Right lobe of liver (tissue), 6 donors: ENCODE results near the gene CAPZB. TPM values are rescaled to one million over a fixed set of nuclear protein-coding genes. Genes with fewer than 3 reads are reported as not detected.

Experiments used
- ATAC-seq, 4 donors: fragments of 200-7000 bp; cut with Tn5 transposase; one replicate each; pipeline ENCODE4 v1.9.1; 2020; ENCODE audit warnings: mild to moderate bottlenecking in 4 of 4, moderate library complexity in 4 of 4
- DNase-seq, 3 donors: peaks; one replicate each; pipeline ENCODE4 v3.0.0-alpha.2; 2020
- H3K27ac ChIP-seq, 3 donors: fragments of 200-600 bp; one replicate each; pipeline ENCODE4 v1.8.0; 2022
- H3K27me3 ChIP-seq, 2 donors: fragments of 200-600 bp; one replicate each; pipeline ENCODE4 v1.8.0; 2022
- H3K36me3 ChIP-seq, 4 donors: fragments of 200-600 bp; sonication (generic) in 1 of 4; one replicate each; pipeline versions ENCODE4 v1.5.1 to v1.8.0; 2017 to 2022; ENCODE audit warnings: control low read depth in 1 of 4
- H3K4me1 ChIP-seq, 4 donors: fragments of 200-600 bp; sonication (generic) in 1 of 4; one replicate each; pipeline versions ENCODE4 v1.5.1 to v1.8.0; 2017 to 2022; ENCODE audit warnings: control low read depth in 1 of 4
- H3K4me3 ChIP-seq, 3 donors: fragments of 200-600 bp; one replicate each; pipeline ENCODE4 v1.8.0; 2022
- H3K9me3 ChIP-seq, 4 donors: fragments of 200-600 bp; sonication (generic) in 1 of 4; one replicate each; pipeline versions ENCODE4 v1.5.1 to v1.8.0; 2017 to 2022; ENCODE audit warnings: control low read depth in 1 of 4
- CTCF ChIP-seq, 4 donors: fragments of 200-600 bp in 3 of 4; fragments of 450-650 bp in 1 of 4; IDR thresholded peaks; one replicate each; pipeline versions ENCODE4 v1.5.1 to v1.8.0; 2016 to 2022; ENCODE audit warnings: antibody characterized with exemption in 4 of 4, mild to moderate bottlenecking in 2 of 4
- POLR2A ChIP-seq: fragments of 450-650 bp; IDR thresholded peaks from one replicate; pipeline ENCODE4 v1.6.1; 2017; ENCODE audit warnings: antibody characterized with exemption, mild to moderate bottlenecking
- WGBS: methylation state at CpG from one replicate; pipeline ENCODE4 v1.1.6; 2018; ENCODE audit warnings: low coverage, low lambda C conversion rate; ENCODE audit not compliant: insufficient coverage; ENCODE audit errors: missing lambda C conversion rate; 5-methylcytosine and 5-hydroxymethylcytosine counted together
- intact Hi-C, 2 donors: fragments of 100-400 bp; cut with DNase I; formaldehyde crosslinking; loops; one replicate each; pipeline versions ENCODE4 v1.11.2 to v1.14.1; 2022
- total RNA-seq, 6 experiments: library from RNA; depleted of rRNA in 2 of 6; stranded (reverse); fragments of >200 nt in 2 of 6; fragmentation: NEBNext Ultra II Directional in 3 of 6; extraction: Animal tissue kit (Norgen Biotek cat#: 25700) in 3 of 6; gene quantifications; one replicate each; pipeline versions ENCODE4 v1.1.0 to v1.2.4, GENCODE V29; 2016 to 2023
- donor health status: DM: no; HTN: yes; CAD: no.
- donor health status: DM: no; HTN: no; CAD: no.
- donor health status: DM: no; HTN: no; CAD: no.
- donor health status: DM: no; HTN: yes; CAD: no.
- donor health status: DM: no; HTN: yes; CAD: no.

Gene CAPZB
- total RNA-seq, 6 experiments from 2014 or later, result 53.5 to 117 (median 88.0) TPM

GRCh38 chr1:19489996-19490395, 4.7 kb upstream of the CAPZB start:
- no peak overlapping the region for H3K4me3 ChIP-seq
- WGBS, result 58% methylated on average over 2 of the region's 2 CpGs

GRCh38 chr1:19488136-19488535, 2.8 kb upstream of the CAPZB start:
- DNase-seq, result no peak
- 80% methylated on average over 6 of the region's 7 CpGs for WGBS
- no peaks in the 10 kb centered on the region for H3K9me3 ChIP-seq
- no peak overlapping the region for H3K4me3 ChIP-seq
- TF ChIP-seq CTCF (IDR thresholded peaks at IDR 0.05) (no peak), POLR2A (no peak)
- intact Hi-C loops, result loop anchor here (5.0 to 10.0 kb wide), 2 partner anchors 109 to 157 kb away; partner anchors contain the start of gene NBL1 (in 1 of the 2)
- peaks cover 0 to 30% (median 11%) of the 10 kb centered on the region in 4 donors for H3K4me1 ChIP-seq
- H3K27ac ChIP-seq, result no peak overlapping the region
- no peaks in the 10 kb centered on the region for H3K27me3 ChIP-seq
- no peak for ATAC-seq
- H3K36me3 ChIP-seq, result no peaks in the 10 kb centered on the region

More at GRCh38 chr1:19489996-19490395, 4.7 kb upstream of the CAPZB start:
- no peak for ATAC-seq
- Histone ChIP-seq H3K4me1 (peaks cover 0 to 17% (median 4%) of the 10 kb centered on the region in 4 donors), H3K27ac (no peak overlapping the region), H3K36me3 (no peaks in the 10 kb centered on the region), H3K27me3 (no peaks in the 10 kb centered on the region), H3K9me3 (no peaks in the 10 kb centered on the region)
- intact Hi-C loops, result loop anchor here (5.0 to 10.0 kb wide), 2 partner anchors 107 to 155 kb away; partner anchors contain the start of gene NBL1 (in 1 of the 2)
- DNase-seq, result no peak
- TF ChIP-seq CTCF (IDR thresholded peaks at IDR 0.05) (no peak), POLR2A (no peak)

- TF ChIP-seq POLR2A (no peak), CTCF (IDR thresholded peaks at IDR 0.05) (no peak)
- intact Hi-C loops, result loop anchor here (5.0 to 10.0 kb wide), 2 partner anchors 112 to 160 kb away; partner anchors contain the start of gene NBL1 (in 1 of the 2)
- H3K36me3 ChIP-seq, result peaks cover 0 to 6% (median 0%) of the 10 kb centered on the region in 4 donors
- peak in 1 of 3 donors; percentile 68 for DNase-seq
- peak overlapping the region; percentile 95 to 96 (median 96) for H3K27ac ChIP-seq
- peak; percentile 5 to 16 (median 12) for ATAC-seq
- 1% methylated on average over 13 of the region's 29 CpGs for WGBS
- no peaks in the 10 kb centered on the region for H3K27me3 ChIP-seq
- H3K4me1 ChIP-seq, result peaks cover 0 to 42% (median 11%) of the 10 kb centered on the region in 4 donors
- no peaks in the 10 kb centered on the region for H3K9me3 ChIP-seq
- peak overlapping the region; percentile 75 to 97 (median 97) for H3K4me3 ChIP-seq
Measured at GRCh38 chr1:19484798-19485361, 459 bp downstream of the CAPZB start.

- H3K36me3 ChIP-seq, result peaks cover 0 to 6% (median 0%) of the 10 kb centered on the region in 4 donors
- H3K4me3 ChIP-seq, result peak overlapping the region; percentile 75 to 97 (median 97)
- DNase-seq (peak in 2 of 3 donors; percentile 35 to 50), ATAC-seq (no peak)
- peaks cover 0 to 42% (median 11%) of the 10 kb centered on the region in 4 donors for H3K4me1 ChIP-seq
- H3K9me3 ChIP-seq, result no peaks in the 10 kb centered on the region
- no peak for TF ChIP-seq POLR2A
- TF ChIP-seq CTCF (IDR thresholded peaks at IDR 0.05), result no peak
- H3K27ac ChIP-seq, result peak overlapping the region; percentile 95 to 96 (median 96)
- intact Hi-C loops, result loop anchor here in 1 of 2 donors (10.0 kb wide), 1 partner anchor 160 kb away; the partner anchor contains the start of gene NBL1
- no peaks in the 10 kb centered on the region for H3K27me3 ChIP-seq
- WGBS, result 3% methylated on average over 10 of the region's 32 CpGs
Measured at GRCh38 chr1:19484338-19484797, 971 bp downstream of the CAPZB start.
